ENCODE data around the gene ANO6.

Gene ANO6

DNA sequence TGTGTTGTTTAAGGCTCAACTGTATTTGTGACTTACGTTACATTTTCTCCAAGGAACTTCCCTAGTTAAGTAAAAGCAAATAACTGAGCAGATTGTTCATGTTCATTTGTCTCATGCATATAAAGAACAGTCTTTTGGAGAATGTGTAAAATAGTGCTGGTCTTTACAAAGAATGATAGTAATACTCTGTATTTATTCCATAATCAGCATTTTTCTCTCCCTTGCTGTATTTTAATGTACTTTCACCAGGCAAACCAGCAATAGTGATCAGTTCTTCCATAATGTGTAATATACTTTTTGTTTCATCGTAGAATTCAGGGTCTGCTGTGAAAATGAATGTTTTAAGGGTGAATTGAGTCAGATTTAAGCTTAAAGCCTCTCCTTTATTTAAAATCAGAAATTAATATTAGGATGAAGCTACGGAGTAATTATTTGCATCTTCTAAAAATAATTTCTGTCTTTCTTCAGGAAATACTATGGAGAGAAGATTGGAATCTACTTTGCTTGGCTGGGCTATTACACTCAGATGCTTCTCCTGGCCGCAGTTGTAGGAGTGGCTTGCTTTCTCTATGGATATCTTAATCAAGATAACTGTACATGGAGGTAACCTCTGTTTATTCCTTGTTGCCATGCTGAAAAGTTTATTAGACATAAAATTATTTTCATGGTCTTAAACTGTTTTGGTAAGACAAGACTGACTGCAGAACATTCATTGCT, 141.1 kb downstream of the ANO6 start:
- Histone ChIP-seq H3K27me3 (ENCODE audit: control insufficient read depth in 1 of 2, insufficient read depth in 2 of 2, low read length in 2 of 2) (no peaks in the 10 kb centered on the region), H3K4me3 (ENCODE audit: low read depth in 1 of 2, low read length in 2 of 2) (no peak overlapping the region), H3K4me1 (ENCODE audit: control insufficient read depth in 1 of 2, insufficient read depth in 2 of 2, low read length in 2 of 2) (peaks cover 13 to 25% of the 10 kb centered on the region in 2 donors), H3K36me3 (ENCODE audit: control insufficient read depth in 1 of 2, insufficient read depth in 2 of 2, low read length in 2 of 2) (peaks cover 3 to 6% of the 10 kb centered on the region in 2 donors), H3K27ac (ENCODE audit: low read depth, low read length) (no peak overlapping the region), H3K9me3 (ENCODE audit: control insufficient read depth in 1 of 2, low read length in 2 of 2) (peaks cover 0 to 1% of the 10 kb centered on the region in 2 donors), H3K9ac (ENCODE audit: low read depth in 1 of 2, low read length in 2 of 2) (no peak overlapping the region)

DNA sequence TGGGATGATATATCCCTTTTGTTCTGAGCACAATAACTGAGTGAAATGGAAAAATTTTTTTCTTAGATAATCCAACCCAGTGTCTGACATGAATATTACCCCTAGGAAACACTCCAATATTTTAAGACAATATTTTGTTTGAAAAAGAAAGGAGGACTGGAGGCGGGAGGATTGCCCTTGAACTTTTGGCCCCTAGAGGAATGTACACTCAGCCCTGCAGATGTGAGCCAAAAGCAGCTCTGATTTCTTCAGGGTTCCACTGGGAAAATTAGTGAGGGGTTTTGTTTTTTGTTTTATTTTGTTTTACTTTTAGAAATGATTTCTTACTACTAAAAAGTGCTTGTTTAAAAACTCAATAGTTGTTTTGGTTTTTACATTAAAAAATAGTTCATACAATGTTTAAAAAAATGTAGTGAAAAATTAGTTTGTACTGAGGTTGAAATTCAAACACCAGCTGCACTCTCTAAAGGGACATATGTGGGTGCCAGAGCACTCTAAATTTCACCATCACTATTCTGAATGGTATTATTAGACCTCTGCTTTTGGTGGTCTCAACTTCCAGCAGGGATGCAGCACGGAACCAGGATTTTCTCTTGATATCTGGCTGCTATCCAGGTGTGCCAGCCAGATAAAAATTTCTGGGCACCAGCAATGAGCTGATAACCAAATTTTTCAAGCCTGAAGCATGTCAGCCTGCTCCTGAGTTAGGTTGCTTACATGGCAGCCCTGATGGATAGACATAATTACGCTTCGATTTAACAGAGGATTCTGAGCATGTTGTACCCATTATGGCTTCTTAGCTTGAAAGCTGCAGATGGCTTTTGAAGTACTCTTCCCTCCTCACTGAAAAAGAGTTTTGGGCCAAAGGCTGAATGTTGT, 141.9 kb downstream of the ANO6 start:
- Histone ChIP-seq H3K4me1 (ENCODE audit: control insufficient read depth in 1 of 2, insufficient read depth in 2 of 2, low read length in 2 of 2) (peaks cover 13 to 25% of the 10 kb centered on the region in 2 donors), H3K9ac (ENCODE audit: low read depth in 1 of 2, low read length in 2 of 2) (no peak overlapping the region), H3K27me3 (ENCODE audit: control insufficient read depth in 1 of 2, insufficient read depth in 2 of 2, low read length in 2 of 2) (no peaks in the 10 kb centered on the region), H3K4me3 (ENCODE audit: low read depth in 1 of 2, low read length in 2 of 2) (no peak overlapping the region), H3K27ac (ENCODE audit: low read depth, low read length) (no peak overlapping the region), H3K36me3 (ENCODE audit: control insufficient read depth in 1 of 2, insufficient read depth in 2 of 2, low read length in 2 of 2) (peaks cover 3 to 6% of the 10 kb centered on the region in 2 donors), H3K9me3 (ENCODE audit: control insufficient read depth in 1 of 2, low read length in 2 of 2) (peaks cover 6% of the 10 kb centered on the region in 2 donors)

GRCh38 chr12:45362291-45362690, 146.4 kb downstream of the ANO6 start:
- no peak overlapping the region for H3K9ac ChIP-seq (ENCODE audit: low read depth in 1 of 2, low read length in 2 of 2)
- H3K27ac ChIP-seq (ENCODE audit: low read depth, low read length), result no peak overlapping the region

GRCh38 chr12:45363903-45364302, 148.0 kb downstream of the ANO6 start:
- Histone ChIP-seq H3K4me3 (ENCODE audit: low read depth in 1 of 2, low read length in 2 of 2) (no peak overlapping the region), H3K36me3 (ENCODE audit: control insufficient read depth in 1 of 2, insufficient read depth in 2 of 2, low read length in 2 of 2) (peaks cover 0 to 4% of the 10 kb centered on the region in 2 donors), H3K27me3 (ENCODE audit: control insufficient read depth in 1 of 2, insufficient read depth in 2 of 2, low read length in 2 of 2) (no peaks in the 10 kb centered on the region), H3K9me3 (ENCODE audit: control insufficient read depth in 1 of 2, low read length in 2 of 2) (peaks cover 15 to 18% of the 10 kb centered on the region in 2 donors), H3K9ac (ENCODE audit: low read depth in 1 of 2, low read length in 2 of 2) (no peak overlapping the region), H3K4me1 (ENCODE audit: control insufficient read depth in 1 of 2, insufficient read depth in 2 of 2, low read length in 2 of 2) (peaks cover 0 to 6% of the 10 kb centered on the region in 2 donors), H3K27ac (ENCODE audit: low read depth, low read length) (no peak overlapping the region)

More at GRCh38 chr12:45362291-45362690, 146.4 kb downstream of the ANO6 start:
- no peaks in the 10 kb centered on the region for H3K27me3 ChIP-seq (ENCODE audit: control insufficient read depth in 1 of 2, insufficient read depth in 2 of 2, low read length in 2 of 2)
- H3K36me3 ChIP-seq (ENCODE audit: control insufficient read depth in 1 of 2, insufficient read depth in 2 of 2, low read length in 2 of 2), result peaks cover 1 to 11% of the 10 kb centered on the region in 2 donors
- no peak overlapping the region for H3K4me3 ChIP-seq (ENCODE audit: low read depth in 1 of 2, low read length in 2 of 2)
- peaks cover 0 to 4% of the 10 kb centered on the region in 2 donors for H3K4me1 ChIP-seq (ENCODE audit: control insufficient read depth in 1 of 2, insufficient read depth in 2 of 2, low read length in 2 of 2)
- peaks cover 15 to 18% of the 10 kb centered on the region in 2 donors for H3K9me3 ChIP-seq (ENCODE audit: control insufficient read depth in 1 of 2, low read length in 2 of 2)

DNA sequence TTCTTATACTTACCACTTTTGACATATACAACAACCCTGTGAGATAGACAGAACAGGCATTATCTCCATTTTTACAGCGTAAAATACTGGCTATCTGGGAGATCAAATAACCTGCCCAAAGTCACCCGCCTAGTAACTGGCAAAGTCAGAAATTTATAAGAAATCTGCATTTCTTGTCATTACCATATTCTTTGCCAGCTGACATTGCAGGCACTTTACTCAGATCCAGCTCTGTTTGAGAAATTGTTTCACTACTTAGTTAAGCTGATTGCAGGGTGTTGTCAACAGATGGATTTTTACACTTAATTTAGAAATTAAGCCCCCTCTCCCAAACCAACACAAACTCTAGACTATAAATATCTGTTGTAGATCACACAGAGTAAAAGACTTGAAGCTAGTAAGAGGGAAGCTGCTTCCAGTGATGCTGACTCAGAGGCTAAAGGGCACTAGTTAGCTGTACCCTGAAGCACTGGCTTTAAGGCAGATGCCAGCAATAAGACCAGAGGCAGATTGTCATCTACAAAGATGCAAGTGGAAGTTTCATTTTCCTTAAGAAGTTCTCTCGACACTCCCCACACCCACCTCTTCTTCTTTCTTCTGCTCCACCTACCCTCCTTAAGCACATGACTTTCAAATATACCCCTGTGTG, 153.1 kb downstream of the ANO6 start:
- Histone ChIP-seq H3K27me3 (ENCODE audit: control insufficient read depth in 1 of 2, insufficient read depth in 2 of 2, low read length in 2 of 2) (no peaks in the 10 kb centered on the region), H3K4me1 (ENCODE audit: control insufficient read depth in 1 of 2, insufficient read depth in 2 of 2, low read length in 2 of 2) (peaks cover 0 to 7% of the 10 kb centered on the region in 2 donors), H3K36me3 (ENCODE audit: control insufficient read depth in 1 of 2, insufficient read depth in 2 of 2, low read length in 2 of 2) (peaks cover 0 to 11% of the 10 kb centered on the region in 2 donors), H3K9me3 (ENCODE audit: control insufficient read depth in 1 of 2, low read length in 2 of 2) (peaks cover 3 to 7% of the 10 kb centered on the region in 2 donors), H3K9ac (ENCODE audit: low read depth in 1 of 2, low read length in 2 of 2) (no peak overlapping the region), H3K27ac (ENCODE audit: low read depth, low read length) (no peak overlapping the region), H3K4me3 (ENCODE audit: low read depth in 1 of 2, low read length in 2 of 2) (no peak overlapping the region)

DNA sequence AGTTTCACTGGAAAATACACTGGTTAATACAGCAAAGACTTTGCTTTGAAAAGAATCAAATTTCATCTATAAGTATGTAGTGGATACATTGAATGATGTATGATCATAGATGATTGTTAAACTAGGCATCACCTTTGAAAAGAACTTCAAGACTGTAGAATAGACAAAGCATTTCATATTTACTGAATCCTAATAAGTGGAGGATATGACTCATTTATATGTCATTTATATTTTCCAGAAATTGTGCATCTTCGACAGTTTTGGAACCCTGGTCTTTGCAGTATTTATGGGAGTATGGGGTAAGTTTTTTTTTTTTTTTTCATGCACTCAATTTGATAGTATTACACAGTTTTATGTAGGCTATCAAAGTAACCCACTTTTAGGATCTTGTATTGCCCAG, 161.9 kb downstream of the ANO6 start:
- Histone ChIP-seq H3K4me1 (ENCODE audit: control insufficient read depth in 1 of 2, insufficient read depth in 2 of 2, low read length in 2 of 2) (no peaks in the 10 kb centered on the region), H3K27me3 (ENCODE audit: control insufficient read depth in 1 of 2, insufficient read depth in 2 of 2, low read length in 2 of 2) (no peaks in the 10 kb centered on the region), H3K9ac (ENCODE audit: low read depth in 1 of 2, low read length in 2 of 2) (no peak overlapping the region), H3K27ac (ENCODE audit: low read depth, low read length) (no peak overlapping the region), H3K36me3 (ENCODE audit: control insufficient read depth in 1 of 2, insufficient read depth in 2 of 2, low read length in 2 of 2) (peaks cover 0 to 8% of the 10 kb centered on the region in 2 donors), H3K4me3 (ENCODE audit: low read depth in 1 of 2, low read length in 2 of 2) (no peak overlapping the region), H3K9me3 (ENCODE audit: control insufficient read depth in 1 of 2, low read length in 2 of 2) (no peaks in the 10 kb centered on the region)

- Histone ChIP-seq H3K9ac (ENCODE audit: low read depth in 1 of 2, low read length in 2 of 2) (no peak overlapping the region), H3K4me1 (ENCODE audit: control insufficient read depth in 1 of 2, insufficient read depth in 2 of 2, low read length in 2 of 2) (no peaks in the 10 kb centered on the region), H3K27ac (ENCODE audit: low read depth, low read length) (no peak overlapping the region), H3K9me3 (ENCODE audit: control insufficient read depth in 1 of 2, low read length in 2 of 2) (no peaks in the 10 kb centered on the region), H3K27me3 (ENCODE audit: control insufficient read depth in 1 of 2, insufficient read depth in 2 of 2, low read length in 2 of 2) (no peaks in the 10 kb centered on the region), H3K36me3 (ENCODE audit: control insufficient read depth in 1 of 2, insufficient read depth in 2 of 2, low read length in 2 of 2) (peaks cover 0 to 14% of the 10 kb centered on the region in 2 donors), H3K4me3 (ENCODE audit: low read depth in 1 of 2, low read length in 2 of 2) (no peak overlapping the region)
Measured at GRCh38 chr12:45379261-45379660, 163.4 kb downstream of the ANO6 start.

DNA sequence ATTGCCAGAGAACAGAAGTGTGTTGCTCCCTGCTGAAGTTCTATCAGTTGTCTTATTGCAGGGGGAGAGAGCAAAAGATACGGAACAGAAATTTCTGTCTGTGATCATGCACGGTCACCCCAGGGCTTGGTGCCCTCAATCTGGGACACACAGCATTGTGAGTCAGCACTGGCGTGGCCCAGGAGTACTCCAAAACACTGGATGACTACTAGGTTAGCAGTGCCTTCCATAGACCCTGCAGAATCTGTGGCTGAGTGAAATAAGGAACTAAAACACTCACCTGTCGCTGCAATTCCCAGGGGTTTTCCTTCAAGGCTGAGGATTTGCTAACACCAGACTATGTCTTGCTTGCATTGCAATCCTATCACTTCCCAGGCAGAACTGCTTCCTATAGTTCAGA, 165.5 kb downstream of the ANO6 start:
- Histone ChIP-seq H3K36me3 (ENCODE audit: control insufficient read depth in 1 of 2, insufficient read depth in 2 of 2, low read length in 2 of 2) (peaks cover 4 to 24% of the 10 kb centered on the region in 2 donors), H3K4me3 (ENCODE audit: low read depth in 1 of 2, low read length in 2 of 2) (no peak overlapping the region), H3K27ac (ENCODE audit: low read depth, low read length) (no peak overlapping the region), H3K9me3 (ENCODE audit: control insufficient read depth in 1 of 2, low read length in 2 of 2) (no peaks in the 10 kb centered on the region), H3K4me1 (ENCODE audit: control insufficient read depth in 1 of 2, insufficient read depth in 2 of 2, low read length in 2 of 2) (no peaks in the 10 kb centered on the region), H3K9ac (ENCODE audit: low read depth in 1 of 2, low read length in 2 of 2) (no peak overlapping the region), H3K27me3 (ENCODE audit: control insufficient read depth in 1 of 2, insufficient read depth in 2 of 2, low read length in 2 of 2) (no peaks in the 10 kb centered on the region)

DNA sequence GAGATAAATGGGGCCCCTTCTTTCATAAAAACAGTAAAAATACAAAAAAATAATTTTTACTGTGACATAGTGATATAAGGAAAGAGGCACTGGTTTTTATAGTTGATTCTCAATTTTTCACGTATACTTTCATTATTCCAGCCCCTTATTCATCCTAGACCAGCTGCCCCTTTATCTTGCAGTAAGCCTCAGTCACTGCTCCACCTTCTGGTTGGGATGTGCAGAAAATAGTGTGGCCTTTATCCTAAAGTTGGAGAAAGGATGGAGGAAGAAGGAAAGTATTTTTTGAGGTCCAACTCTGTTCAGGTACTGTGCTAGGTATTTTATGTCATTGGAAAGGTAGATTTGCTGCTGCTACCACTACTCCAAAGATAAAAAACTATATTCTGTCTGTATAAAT, 172.7 kb downstream of the ANO6 start:
- Histone ChIP-seq H3K27me3 (ENCODE audit: control insufficient read depth in 1 of 2, insufficient read depth in 2 of 2, low read length in 2 of 2) (no peaks in the 10 kb centered on the region), H3K36me3 (ENCODE audit: control insufficient read depth in 1 of 2, insufficient read depth in 2 of 2, low read length in 2 of 2) (peaks cover 4 to 27% of the 10 kb centered on the region in 2 donors), H3K4me1 (ENCODE audit: control insufficient read depth in 1 of 2, insufficient read depth in 2 of 2, low read length in 2 of 2) (no peaks in the 10 kb centered on the region), H3K27ac (ENCODE audit: low read depth, low read length) (no peak overlapping the region), H3K4me3 (ENCODE audit: low read depth in 1 of 2, low read length in 2 of 2) (no peak overlapping the region), H3K9ac (ENCODE audit: low read depth in 1 of 2, low read length in 2 of 2) (no peak overlapping the region), H3K9me3 (ENCODE audit: control insufficient read depth in 1 of 2, low read length in 2 of 2) (no peaks in the 10 kb centered on the region)

- H3K36me3 ChIP-seq (ENCODE audit: control insufficient read depth in 1 of 2, insufficient read depth in 2 of 2, low read length in 2 of 2), result peaks cover 4 to 22% of the 10 kb centered on the region in 2 donors
- no peaks in the 10 kb centered on the region for H3K4me1 ChIP-seq (ENCODE audit: control insufficient read depth in 1 of 2, insufficient read depth in 2 of 2, low read length in 2 of 2)
- no peaks in the 10 kb centered on the region for H3K9me3 ChIP-seq (ENCODE audit: control insufficient read depth in 1 of 2, low read length in 2 of 2)
- no peak overlapping the region for H3K9ac ChIP-seq (ENCODE audit: low read depth in 1 of 2, low read length in 2 of 2)
- no peaks in the 10 kb centered on the region for H3K27me3 ChIP-seq (ENCODE audit: control insufficient read depth in 1 of 2, insufficient read depth in 2 of 2, low read length in 2 of 2)
- no peak overlapping the region for H3K4me3 ChIP-seq (ENCODE audit: low read depth in 1 of 2, low read length in 2 of 2)
- H3K27ac ChIP-seq (ENCODE audit: low read depth, low read length), result no peak overlapping the region
Measured at GRCh38 chr12:45389426-45389825, 173.5 kb downstream of the ANO6 start.
